ENCODE results near the gene AURKAIP1. TPM values are rescaled to one million over a fixed set of nuclear protein-coding genes. Genes with fewer than 3 reads are reported as not detected.

The AURKAIP1 gene
- total and polyA plus RNA-seq, 2 of the 13 experiments (the other 11 are each of a cell fraction or from before 2014, with no cell fraction given): 69.5 to 175 TPM

DNA sequence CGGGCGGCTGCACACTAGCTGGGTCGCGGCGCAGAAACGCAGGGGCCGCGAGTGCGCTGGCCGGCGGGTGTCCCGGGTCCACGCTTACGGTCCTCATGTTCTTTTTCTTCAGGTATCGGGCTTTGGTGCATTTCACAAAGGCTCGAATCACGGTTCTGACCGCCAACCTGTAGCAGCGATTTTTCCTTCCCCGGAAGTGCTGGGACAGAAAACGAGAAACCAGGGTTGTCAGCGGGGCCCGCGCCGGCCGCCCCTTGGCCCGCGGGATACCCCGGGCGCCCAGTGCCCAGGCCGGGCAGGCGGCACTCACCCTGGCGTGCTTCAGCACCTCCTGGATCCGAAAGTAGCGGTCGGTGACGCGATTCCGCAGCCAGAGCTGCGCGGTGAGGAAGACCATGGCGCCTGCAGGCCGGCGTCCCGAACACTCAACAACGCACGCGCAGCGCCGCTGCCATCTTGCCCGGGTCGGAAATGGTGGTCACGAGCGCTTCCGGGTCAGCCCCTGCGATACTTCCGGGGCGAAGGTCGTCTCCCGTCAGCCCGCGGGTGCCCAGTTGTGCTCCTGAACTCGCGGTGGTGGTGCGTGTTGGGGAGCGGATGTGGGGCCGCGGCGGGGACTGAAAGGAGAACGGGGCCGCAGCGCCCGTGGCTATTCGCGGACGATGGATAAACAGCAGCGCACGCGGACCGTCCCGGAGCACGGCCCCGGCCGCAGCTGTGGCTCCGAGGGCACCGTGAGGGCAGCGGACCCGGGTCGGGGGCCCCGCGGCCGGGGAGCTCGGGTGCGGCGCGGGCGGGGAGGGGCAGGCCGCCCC lies 32.0 kb upstream of the AURKAIP1 start, which contains the start of gene MRPL20 (continued):
- peak; percentile 89 for TF ChIP-seq KDM3A (CRISPR knock-in tag; IDR thresholded peaks at IDR 0.05; ENCODE audit: low read depth)
- peak; percentile 73 for TF ChIP-seq ATF2 (CRISPR knock-in tag; IDR thresholded peaks at IDR 0.05)
- TF ChIP-seq ZNF296 (CRISPR knock-in tag; conservative IDR thresholded peaks at IDR 0.05): peak; percentile 65
- peak; percentile 99 for TF ChIP-seq KAT8 (CRISPR knock-in tag; IDR thresholded peaks at IDR 0.05)
- no peak for TF ChIP-seq IKZF1 (IDR thresholded peaks at IDR 0.05)
- no peak; the same call in 1 of the 2 replicates for TF ChIP-seq ZNF704 (CRISPR knock-in tag; IDR thresholded peaks at IDR 0.05; ENCODE audit: borderline replicate concordance)
- no peak for TF ChIP-seq ZNF766 (CRISPR knock-in tag; IDR thresholded peaks at IDR 0.05; ENCODE audit: borderline replicate concordance)
- TF ChIP-seq LCORL (IDR thresholded peaks at IDR 0.05): no peak
- TF ChIP-seq LCORL (CRISPR knock-in tag; IDR thresholded peaks at IDR 0.05): peak; percentile 87
- no peak for TF ChIP-seq ZNF224 (CRISPR knock-in tag; IDR thresholded peaks at IDR 0.05)
- peak; percentile 64 for TF ChIP-seq HIVEP1 (CRISPR knock-in tag; IDR thresholded peaks at IDR 0.05)
- peak; percentile 30; the same call in 1 of the 2 replicates for TF ChIP-seq PBX2 (CRISPR knock-in tag; IDR thresholded peaks at IDR 0.05)
- TF ChIP-seq EZH2 (conservative IDR thresholded peaks at IDR 0.05; ENCODE audit: low read depth, low read length): no peak
- no peak for TF ChIP-seq ZNF615 (CRISPR knock-in tag; IDR thresholded peaks at IDR 0.05; ENCODE audit: borderline replicate concordance)
- peak; percentile 82; the same call in 1 of the 2 replicates for TF ChIP-seq ZNF616 (CRISPR knock-in tag; IDR thresholded peaks at IDR 0.05; ENCODE audit: low read depth)
- peak; percentile 97 for TF ChIP-seq MED8 (CRISPR knock-in tag; IDR thresholded peaks at IDR 0.05; ENCODE audit: insufficient replicate concordance)
- TF ChIP-seq ZFP82 (CRISPR knock-in tag; IDR thresholded peaks at IDR 0.05; ENCODE audit: borderline replicate concordance): peak; percentile 96
- TF ChIP-seq, protein P1, sequence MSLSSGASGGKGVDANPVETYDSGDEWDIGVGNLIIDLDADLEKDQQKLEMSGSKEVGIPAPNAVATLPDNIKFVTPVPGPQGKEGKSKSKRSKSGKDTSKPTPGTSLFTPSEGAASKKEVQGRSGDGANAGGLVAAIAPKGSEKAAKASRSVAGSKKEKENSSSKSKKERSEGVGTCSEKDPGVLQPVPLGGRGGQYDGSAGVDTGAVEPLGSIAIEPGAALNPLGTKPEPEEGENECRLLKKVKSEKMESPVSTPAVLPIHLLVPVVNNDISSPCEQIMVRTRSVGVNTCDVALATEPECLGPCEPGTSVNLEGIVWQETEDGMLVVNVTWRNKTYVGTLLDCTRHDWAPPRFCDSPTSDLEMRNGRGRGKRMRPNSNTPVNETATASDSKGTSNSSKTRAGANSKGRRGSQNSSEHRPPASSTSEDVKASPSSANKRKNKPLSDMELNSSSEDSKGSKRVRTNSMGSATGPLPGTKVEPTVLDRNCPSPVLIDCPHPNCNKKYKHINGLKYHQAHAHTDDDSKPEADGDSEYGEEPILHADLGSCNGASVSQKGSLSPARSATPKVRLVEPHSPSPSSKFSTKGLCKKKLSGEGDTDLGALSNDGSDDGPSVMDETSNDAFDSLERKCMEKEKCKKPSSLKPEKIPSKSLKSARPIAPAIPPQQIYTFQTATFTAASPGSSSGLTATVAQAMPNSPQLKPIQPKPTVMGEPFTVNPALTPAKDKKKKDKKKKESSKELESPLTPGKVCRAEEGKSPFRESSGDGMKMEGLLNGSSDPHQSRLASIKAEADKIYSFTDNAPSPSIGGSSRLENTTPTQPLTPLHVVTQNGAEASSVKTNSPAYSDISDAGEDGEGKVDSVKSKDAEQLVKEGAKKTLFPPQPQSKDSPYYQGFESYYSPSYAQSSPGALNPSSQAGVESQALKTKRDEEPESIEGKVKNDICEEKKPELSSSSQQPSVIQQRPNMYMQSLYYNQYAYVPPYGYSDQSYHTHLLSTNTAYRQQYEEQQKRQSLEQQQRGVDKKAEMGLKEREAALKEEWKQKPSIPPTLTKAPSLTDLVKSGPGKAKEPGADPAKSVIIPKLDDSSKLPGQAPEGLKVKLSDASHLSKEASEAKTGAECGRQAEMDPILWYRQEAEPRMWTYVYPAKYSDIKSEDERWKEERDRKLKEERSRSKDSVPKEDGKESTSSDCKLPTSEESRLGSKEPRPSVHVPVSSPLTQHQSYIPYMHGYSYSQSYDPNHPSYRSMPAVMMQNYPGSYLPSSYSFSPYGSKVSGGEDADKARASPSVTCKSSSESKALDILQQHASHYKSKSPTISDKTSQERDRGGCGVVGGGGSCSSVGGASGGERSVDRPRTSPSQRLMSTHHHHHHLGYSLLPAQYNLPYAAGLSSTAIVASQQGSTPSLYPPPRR (CRISPR knock-in tag; IDR thresholded peaks at IDR 0.05; ENCODE audit: borderline replicate concordance): 0 out of 2 replicates have a peak, but pooled peaks have one; percentile 30
- no peak for TF ChIP-seq KLF15 (CRISPR knock-in tag; IDR thresholded peaks at IDR 0.05; ENCODE audit: borderline replicate concordance)
- TF ChIP-seq ZNF75D (CRISPR knock-in tag; IDR thresholded peaks at IDR 0.05; ENCODE audit: borderline replicate concordance): no peak
